ENCODE results near the gene TALDO1. TPM values are rescaled to one million over a fixed set of nuclear protein-coding genes. Genes with fewer than 3 reads are reported as not detected.
A peak's percentile ranks its signal among the peaks of the same experiment; 100 is the strongest.

TALDO1 gene
- total RNA-seq, 1 experiment from 2014 or later: 108 TPM

DNA sequence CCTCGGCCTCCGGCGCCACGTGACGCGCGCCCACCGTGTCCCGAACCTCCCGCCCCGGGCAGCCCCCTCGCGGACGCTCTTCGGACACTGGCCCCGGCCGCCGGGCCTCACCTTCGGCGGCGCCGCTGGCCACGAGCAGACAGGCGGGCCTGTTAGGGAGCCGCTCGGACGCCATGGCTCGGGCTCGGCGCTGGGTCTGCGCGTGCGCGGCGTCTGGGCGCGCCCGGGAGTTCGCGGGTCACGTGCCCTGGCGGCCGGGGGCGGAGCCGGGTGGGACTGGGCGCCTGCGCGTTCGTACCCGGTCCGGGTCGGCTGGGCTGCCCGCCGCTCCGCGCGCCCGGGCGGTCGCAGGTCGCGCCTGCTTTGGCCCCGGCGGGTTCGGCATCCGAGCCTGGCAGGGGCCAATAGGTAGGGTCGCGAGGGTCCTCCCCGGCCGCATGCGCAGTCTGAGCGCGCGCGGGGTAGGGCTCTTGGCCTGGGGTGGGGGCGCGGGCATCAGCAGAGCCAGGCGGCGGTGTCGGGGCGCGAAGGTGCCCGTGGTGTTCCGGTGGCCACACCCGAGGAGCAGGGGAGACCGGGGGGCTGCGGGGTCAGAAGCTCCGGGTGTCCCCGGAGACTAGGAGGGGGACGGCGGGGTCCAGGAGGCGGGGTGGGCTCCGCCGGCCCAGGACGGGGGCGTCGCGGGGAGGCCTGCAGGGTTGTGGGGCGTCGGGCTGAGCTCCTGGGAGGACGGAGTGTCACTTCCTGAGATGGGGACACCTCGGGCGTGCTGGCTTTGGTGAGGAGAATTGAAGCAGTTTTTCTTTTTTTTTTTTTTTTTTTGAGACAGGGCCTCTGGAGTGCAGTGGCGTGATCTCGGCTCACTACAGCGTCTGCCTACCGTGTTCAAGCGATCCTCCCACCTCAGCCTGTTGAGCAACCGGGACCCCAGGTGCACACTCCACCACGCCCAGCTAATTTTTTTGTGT, 30.3 kb downstream of the TALDO1 start, which contains the start of gene GATD1:
Gene GATD1 (minus strand): TSS at position 200 of the 968 bp plus-strand sequence. CDS start 25 bp downstream, at position 175.
- Histone ChIP-seq H3K27me3 (no peaks in the 10 kb centered on the region), H3K4me3 (peak within 1 kb of the TSS; percentile 99), H3K36me3 (peaks cover 7% of the 10 kb centered on the region; the same call in 1 of the 2 replicates), H3K9me3 (replicated peaks) (no peaks in the 10 kb centered on the region), H3K27ac (peak within 1 kb of the TSS; percentile 66), H3K4me1 (peaks cover 17% of the 10 kb centered on the region; the same call in 1 of the 2 replicates)
- DNase-seq: peak; percentile 89 to 91

DNA sequence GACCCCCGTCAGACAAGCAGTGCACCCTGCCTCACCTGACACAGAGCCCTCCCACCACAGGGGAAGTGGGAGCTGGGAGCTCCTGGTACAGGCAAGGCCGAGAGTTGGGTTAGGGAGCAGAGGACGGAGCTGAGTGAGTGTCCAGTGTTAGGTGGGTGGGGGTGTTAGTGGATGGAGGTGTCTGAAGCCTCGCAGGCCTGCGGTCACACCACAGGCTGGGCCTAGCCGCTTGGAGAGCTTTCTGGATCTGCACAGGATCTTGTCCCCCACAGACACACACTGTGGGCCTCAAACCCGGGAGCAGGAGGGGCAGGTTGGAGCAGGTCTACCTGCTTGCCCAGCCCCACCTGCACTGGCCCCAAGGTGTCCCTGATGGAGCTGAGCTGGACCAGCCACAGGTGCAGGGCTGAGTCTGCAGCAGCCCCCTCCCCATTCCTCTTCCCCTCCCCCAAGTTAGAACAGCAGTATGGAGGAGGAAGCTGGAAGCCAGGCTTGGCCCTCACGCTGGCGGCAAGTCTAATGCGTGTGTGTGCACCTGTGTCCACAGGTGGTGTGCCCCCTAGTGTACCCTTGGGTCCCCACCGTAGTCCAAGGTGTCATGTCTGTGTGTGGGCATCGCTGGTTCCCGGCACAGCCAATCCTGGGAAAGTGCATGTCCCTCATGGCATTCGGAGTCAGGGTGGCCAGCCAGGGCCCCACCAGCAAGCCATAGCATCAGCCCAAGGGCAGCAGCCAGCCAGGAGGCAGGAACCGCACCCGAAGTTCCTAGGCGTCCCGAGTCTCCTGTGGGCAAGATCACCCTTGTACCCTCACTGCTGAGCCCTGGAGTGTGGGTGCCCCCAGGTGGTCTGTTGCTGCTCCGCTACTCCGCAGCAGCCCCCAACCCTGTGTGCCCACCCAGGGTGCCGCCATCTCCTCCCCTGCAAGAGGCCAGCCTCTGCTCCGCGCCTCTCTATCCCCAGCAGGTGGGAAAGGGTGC, 32.0 kb downstream of the TALDO1 start:
- Histone ChIP-seq H3K27me3 (no peaks in the 10 kb centered on the region), H3K27ac (no peak overlapping the region), H3K4me1 (0 out of 2 replicates have a peak, but pooled peaks cover 6% of the 10 kb centered on the region), H3K4me3 (no peak overlapping the region), H3K36me3 (peaks cover 2% of the 10 kb centered on the region; the same call in 1 of the 2 replicates), H3K9me3 (replicated peaks) (no peaks in the 10 kb centered on the region)
- DNase-seq: no peak

DNA sequence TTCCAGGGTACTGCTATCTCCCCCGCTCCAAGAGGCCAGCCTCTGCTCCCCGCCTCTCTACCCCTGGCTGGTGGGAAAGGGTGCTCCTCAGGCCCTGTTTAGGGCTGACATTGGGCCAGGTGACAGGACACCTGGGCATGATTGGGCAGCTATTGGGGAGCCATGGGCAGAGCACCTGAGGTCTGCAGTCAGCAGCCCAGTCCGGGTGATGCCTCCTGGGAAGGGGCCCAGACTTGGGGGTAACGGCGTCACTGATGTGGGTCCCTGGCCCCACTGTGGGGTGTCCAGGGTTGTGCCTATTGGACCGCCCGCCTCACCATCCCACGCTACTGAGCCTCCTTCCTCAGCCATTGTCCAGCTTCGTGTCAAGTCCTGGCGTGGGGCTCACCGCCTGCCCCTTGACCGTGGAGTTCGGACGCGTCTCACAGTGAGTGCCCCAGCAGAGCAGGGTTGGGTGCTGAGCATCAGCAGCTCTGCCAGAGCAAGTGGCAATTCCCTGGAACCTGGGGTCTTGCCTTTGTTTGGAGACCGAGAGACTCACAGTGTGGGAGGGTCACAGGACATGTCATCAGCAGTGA, 32.8 kb downstream of the TALDO1 start:
- Histone ChIP-seq H3K27me3 (no peaks in the 10 kb centered on the region), H3K4me3 (no peak overlapping the region), H3K9me3 (replicated peaks) (no peaks in the 10 kb centered on the region), H3K36me3 (no peaks in the 10 kb centered on the region), H3K4me1 (0 out of 2 replicates have a peak, but pooled peaks cover 6% of the 10 kb centered on the region), H3K27ac (no peak overlapping the region)
- no peak for DNase-seq

DNA sequence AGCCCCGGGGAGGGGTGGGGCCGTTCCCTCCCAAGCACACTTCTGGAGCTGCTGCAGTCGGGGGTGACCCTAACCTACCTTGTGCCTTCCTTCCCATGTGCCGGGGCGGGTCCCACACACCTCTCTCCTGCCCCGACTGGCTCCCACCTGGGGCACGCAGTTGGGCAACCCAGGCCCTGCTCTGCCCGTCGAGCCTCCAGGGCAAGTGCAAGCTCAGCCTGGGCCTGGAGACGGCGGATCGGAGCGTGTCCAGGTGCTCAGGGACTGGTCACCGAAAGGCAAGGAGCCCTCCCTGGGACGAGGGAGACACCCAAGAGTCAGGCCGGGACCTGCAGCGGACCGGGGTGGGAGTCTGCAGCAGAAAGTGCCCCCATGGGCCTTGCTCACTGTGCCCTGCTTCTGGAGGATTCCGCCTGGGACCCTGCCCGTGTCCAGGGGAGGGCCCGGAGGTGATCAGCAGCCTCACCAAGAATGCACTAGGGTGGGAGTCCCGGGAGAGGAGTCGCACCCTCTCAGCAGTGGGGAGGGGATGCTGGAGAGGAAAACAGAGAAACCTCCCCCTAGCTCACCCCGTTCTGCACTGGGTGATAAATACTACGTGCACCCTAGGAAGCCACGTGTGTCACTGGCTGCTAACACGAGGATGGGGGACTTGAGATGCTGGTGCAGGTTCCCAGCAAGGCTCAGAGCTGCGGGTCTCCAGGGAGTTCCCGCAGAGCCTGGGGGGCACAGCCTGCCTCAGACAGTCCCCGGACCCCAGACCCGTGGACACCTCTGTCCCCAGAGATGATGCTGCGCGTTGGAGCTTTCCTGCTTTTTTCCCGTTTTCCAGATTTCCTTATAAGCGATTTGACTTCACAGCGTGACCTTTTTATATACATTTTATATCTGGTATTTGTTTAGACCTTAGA, 35.3 kb downstream of the TALDO1 start:
- H3K36me3 ChIP-seq: no peaks in the 10 kb centered on the region
- DNase-seq: no peak
- H3K27me3 ChIP-seq: no peaks in the 10 kb centered on the region
- no peak overlapping the region for H3K27ac ChIP-seq
- H3K4me1 ChIP-seq: peaks cover 8% of the 10 kb centered on the region; the same call in 1 of the 2 replicates
- no peak overlapping the region for H3K4me3 ChIP-seq
- H3K9me3 ChIP-seq (replicated peaks): no peaks in the 10 kb centered on the region

DNA sequence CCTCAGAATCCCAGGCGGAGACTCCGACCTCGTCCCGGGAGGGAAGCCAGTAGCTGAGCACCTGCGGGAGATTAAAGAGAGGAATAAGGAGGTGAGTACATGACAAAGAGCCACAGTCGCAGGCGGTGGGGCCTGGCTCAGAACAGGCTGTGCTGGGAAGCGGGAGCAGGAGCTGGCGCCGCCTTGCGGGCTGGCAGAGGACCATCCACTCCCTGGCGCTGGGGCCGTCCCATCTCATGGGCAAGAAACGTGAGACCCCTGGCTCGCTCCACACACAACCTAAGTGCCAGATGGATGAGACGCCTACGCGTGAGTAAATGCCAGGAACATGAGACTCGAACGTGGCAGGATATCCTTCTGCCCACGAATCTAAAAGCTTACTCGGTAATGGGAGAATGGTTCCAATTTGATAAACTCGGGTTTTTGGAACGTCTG, 36.3 kb downstream of the TALDO1 start:
- Histone ChIP-seq H3K27me3 (no peaks in the 10 kb centered on the region), H3K27ac (no peak overlapping the region), H3K4me3 (no peak overlapping the region), H3K9me3 (replicated peaks) (no peaks in the 10 kb centered on the region), H3K4me1 (peaks cover 9% of the 10 kb centered on the region), H3K36me3 (no peaks in the 10 kb centered on the region)
- DNase-seq: peak; percentile 72 to 76

DNA sequence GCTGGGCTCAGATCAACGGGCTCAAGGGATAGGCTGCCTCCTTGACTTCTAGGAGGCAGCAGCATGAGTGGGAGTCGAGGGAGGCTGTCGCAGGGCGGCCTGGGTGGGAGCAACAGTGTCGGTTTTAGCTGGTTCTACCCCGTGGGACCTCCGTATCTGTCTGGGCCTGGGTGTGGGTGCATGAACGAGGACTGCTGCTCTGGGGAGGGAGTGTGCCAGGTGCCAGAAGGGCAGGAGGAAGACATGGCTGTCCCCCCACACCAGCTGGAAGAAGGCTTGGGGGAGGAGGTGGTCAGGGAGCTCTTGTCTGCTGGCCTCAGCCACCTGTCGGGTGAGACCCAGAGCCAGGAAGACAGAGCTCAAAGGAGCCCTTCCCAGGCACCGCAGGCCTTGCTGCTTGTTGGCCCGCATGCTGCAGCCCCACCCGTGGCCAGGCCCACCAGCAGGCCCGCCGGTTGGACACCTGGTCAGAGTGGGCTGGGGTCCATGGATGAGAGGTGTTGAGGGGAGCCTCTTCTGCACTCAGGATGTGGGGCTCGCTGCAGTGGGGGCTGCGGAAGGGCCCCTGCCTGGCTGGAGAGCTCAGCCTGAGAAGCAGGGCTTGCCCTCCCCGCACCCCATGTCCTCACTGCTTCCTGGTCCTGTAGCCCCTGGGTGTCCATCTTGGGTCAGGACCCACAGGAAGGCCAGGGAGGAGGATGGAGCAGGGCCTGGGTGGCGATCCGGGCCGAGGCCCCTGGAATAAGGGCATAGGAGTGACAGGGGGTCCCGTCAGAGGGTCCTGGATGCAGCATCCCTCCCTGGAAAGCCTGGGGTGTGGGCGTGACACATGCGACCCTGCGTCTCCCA, 39.2 kb downstream of the TALDO1 start:
- H3K4me1 ChIP-seq: peaks cover 23% of the 10 kb centered on the region
- peak; percentile 54 to 60 for DNase-seq
- H3K9me3 ChIP-seq (replicated peaks): no peaks in the 10 kb centered on the region
- H3K4me3 ChIP-seq: no peak overlapping the region
- H3K27me3 ChIP-seq: no peaks in the 10 kb centered on the region
- H3K27ac ChIP-seq: no peak overlapping the region
- H3K36me3 ChIP-seq: no peaks in the 10 kb centered on the region

DNA sequence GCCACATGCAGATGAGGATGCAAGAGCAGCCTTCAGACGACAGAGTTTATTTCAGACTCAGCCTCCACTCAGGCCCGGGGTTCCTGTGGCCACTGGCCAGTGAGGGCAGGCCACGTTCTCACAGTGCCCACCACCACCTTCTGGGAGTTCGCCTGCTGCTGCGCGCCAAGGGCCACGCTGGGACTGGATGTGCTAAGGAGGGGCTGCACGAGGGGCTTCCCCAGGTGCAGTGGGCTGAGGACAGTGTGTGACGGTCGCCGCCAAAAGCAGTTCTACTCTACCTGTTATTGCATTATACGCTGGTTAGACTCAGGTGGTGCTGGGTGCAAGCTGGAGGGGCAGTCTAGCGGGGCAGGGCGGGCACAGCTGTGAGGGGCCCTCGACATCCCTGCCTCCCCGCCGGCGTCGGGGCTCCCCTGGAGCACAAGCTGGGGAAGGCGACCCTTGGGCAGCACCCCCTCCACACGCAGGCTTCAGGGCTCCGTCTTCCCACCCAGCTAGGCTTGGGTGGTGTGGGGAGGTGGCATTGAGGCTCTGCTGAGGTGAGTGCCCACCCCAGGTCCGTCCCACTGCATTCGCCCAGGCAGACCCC, 39.9 kb downstream of the TALDO1 start:
- Histone ChIP-seq H3K4me3 (no peak overlapping the region), H3K9me3 (replicated peaks) (no peaks in the 10 kb centered on the region), H3K36me3 (no peaks in the 10 kb centered on the region), H3K4me1 (peaks cover 23% of the 10 kb centered on the region), H3K27me3 (no peaks in the 10 kb centered on the region), H3K27ac (no peak overlapping the region)
- no peak for DNase-seq

DNA sequence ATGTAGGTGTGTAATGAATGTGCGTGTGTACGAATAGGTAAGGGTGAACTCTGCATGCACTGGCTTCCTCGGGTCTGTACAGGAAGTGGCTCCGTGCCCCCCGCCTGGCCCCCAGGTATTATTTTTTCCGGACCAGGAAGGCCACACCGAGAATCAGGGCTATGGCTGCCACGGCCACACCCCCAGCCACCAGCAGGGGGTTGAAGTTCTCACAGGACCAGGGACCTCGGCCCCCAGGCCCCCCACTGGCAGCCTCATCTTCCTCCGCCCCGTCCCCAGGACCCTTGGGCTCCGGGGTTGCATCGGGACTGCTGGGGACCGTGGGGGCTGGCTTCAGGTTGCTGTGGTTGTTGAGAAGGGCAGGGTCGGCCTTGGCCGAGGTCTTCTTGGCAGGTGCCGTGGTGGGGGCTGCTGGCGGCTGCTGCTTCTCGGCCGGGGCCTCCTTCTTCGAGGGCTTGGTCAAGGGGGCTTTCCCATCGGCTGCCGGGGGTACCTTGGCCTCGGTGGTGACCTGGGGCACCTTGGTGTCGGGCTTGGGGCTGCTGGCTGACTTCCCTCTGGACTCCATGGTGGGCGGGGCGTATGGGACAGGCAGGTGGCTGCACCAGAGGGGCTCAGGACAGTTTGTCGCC, 40.9 kb downstream of the TALDO1 start:
- H3K4me3 ChIP-seq: no peak overlapping the region
- no peaks in the 10 kb centered on the region for H3K36me3 ChIP-seq
- DNase-seq: no peak
- peaks cover 23% of the 10 kb centered on the region for H3K4me1 ChIP-seq
- H3K27me3 ChIP-seq: no peaks in the 10 kb centered on the region
- H3K9me3 ChIP-seq (replicated peaks): no peaks in the 10 kb centered on the region
- H3K27ac ChIP-seq: no peak overlapping the region

DNA sequence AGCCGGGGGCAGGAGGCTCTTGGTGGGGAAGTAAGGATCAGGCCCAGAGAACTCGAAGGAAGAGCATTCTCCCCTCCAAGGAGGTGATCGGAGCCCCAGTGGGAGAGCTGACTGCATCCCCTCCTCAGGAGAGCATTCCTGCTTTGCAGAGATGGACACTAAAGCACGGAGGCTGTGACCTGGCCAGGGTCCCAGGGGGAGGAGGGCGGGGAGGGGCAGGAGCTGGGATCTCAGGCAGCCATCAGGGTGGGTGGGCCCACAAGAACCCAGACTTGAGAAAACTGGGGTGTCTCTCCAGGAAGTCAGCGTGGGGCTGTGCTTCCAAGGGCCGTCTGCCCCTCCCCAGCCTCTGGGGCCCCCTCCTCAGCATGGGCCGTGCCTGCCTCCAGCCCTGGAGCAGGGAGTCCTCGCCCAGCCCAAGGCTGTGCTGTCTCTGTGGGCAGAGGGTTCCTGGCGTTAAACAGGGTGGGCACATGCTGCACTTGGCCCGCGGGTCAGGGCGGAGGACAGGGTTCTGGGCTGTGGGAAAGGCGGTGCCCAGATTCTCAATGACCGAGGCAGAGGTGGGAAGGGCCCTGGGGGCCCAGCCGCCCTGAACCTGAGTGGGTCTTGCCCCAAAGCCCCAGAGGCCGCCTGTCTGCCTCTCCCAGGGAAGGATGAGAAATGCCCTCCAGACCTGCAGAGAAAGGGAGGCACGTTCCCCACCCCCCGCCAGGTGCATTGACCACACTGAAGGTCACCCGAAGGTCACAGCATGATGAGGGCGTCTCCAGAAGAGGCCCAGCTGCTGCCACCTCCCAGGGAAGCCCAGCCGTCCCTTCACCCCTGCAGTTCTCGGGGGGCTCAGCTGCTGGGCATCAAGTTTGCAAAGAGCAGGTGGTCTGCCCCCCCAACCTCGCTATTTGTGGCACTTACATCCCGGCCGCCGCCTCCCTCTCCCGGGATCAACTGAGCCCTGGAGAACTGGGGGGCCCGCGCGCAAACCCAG, 42.0 kb downstream of the TALDO1 start:
- DNase-seq: peak; percentile 62 to 66
- peak overlapping the region; percentile 33 for H3K4me3 ChIP-seq

DNA sequence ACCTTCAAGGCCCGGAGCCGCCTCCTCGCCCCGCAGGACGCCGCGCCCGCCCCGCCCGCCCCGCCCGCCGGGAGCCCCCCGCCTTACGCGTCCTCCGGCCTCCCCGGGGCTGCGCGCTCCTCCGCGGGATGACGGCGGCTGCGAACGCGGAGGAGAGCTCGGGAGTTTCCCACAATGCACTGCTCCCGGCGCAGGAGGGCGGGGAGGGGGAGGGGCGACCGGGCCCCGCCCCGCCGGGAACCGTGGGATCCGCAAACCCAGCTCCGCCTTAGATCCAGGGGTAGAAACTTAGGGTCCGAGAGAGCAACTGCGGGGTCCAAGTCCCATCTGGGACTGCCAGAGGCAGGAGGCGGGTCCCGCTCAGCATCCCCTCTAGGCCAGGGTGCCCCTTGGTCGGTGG, 42.7 kb downstream of the TALDO1 start, which contains the start of gene CEND1:
Gene CEND1 (minus strand): TSS at position 148 of the 400 bp plus-strand sequence. CDS start 1,514 bp downstream, outside the sequence.
- Histone ChIP-seq H3K4me3 (peak within 1 kb of the TSS; percentile 33), H3K27me3 (no peaks in the 10 kb centered on the region), H3K9me3 (replicated peaks) (no peaks in the 10 kb centered on the region), H3K27ac (peak within 1 kb of the TSS; percentile 34), H3K36me3 (no peaks in the 10 kb centered on the region), H3K4me1 (peaks cover 23% of the 10 kb centered on the region)
- peak in 1 of 2 experiments; percentile 52 for DNase-seq

More for the DNA sequence above, 42.0 kb downstream of the TALDO1 start:
- Histone ChIP-seq H3K27ac (peak overlapping the region; percentile 34), H3K4me1 (peaks cover 23% of the 10 kb centered on the region), H3K27me3 (no peaks in the 10 kb centered on the region), H3K9me3 (replicated peaks) (no peaks in the 10 kb centered on the region), H3K36me3 (no peaks in the 10 kb centered on the region)

Measured in SJCRH30 (cell line).